ENCODE data around the gene GOLIM4. TPM values are rescaled to one million over a fixed set of nuclear protein-coding genes. Genes with fewer than 3 reads are reported as not detected.
"Not testable (repeated sequence)": the region's sequence is repeated elsewhere in the genome, so short reads cannot be mapped to it uniquely, and the experiment has no call there.

The GOLIM4 gene
- total and polyA plus RNA-seq, 7 experiments from 2014 or later = 0.43 to 5.5 (median 1.0) TPM; not detected in 2

- Mint-ChIP-seq H3K27ac (no peak overlapping the region), H3K9me3 (peaks cover 0 to 9% (median under 1%) of the 10 kb centered on the region in 11 donors), H3K4me3 (no peak overlapping the region), H3K4me1 (peaks cover 0 to 12% (median 0%) of the 10 kb centered on the region in 7 donors), H3K27me3 (peaks cover 0 to 12% (median 3%) of the 10 kb centered on the region in 5 donors), H3K36me3 (no peaks in the 10 kb centered on the region)
- Histone ChIP-seq H3K27ac (ENCODE audit: low read depth, low read length) (no peak overlapping the region), H3K27me3 (ENCODE audit: control insufficient read depth in 2 of 2, insufficient read depth in 2 of 2, low read length in 2 of 2) (no peaks in the 10 kb centered on the region), H3K36me3 (ENCODE audit: control insufficient read depth in 2 of 3, insufficient read depth in 3 of 3, low read length in 3 of 3) (no peaks in the 10 kb centered on the region), H3K9me3 (ENCODE audit: control insufficient read depth in 2 of 3, low read length in 3 of 3) (no peaks in the 10 kb centered on the region), H3K4me1 (ENCODE audit: control insufficient read depth in 2 of 2, insufficient read depth in 2 of 2, low read length in 2 of 2) (no peaks in the 10 kb centered on the region), H3K4me3 (ENCODE audit: low read length) (no peak overlapping the region)
- ATAC-seq (no peak), DNase-seq (no peak)
- intact Hi-C loops (cut with micrococcal nuclease) = loop anchor here in 1 of 2 donors (5.0 kb wide), 1 partner anchor 37 kb away; the partner anchor contains the start of gene GOLIM4
- CTCF ChIA-PET = no interaction called here
- POLR2A ChIA-PET = no interaction called here
Measured at GRCh38 chr3:168060317-168060716, 35.4 kb downstream of the GOLIM4 start.

- H3K9me3 ChIP-seq (ENCODE audit: control insufficient read depth in 2 of 3, low read length in 3 of 3) = no peaks in the 10 kb centered on the region
- H3K27ac ChIP-seq (ENCODE audit: low read depth, low read length) = no peak overlapping the region
- no peaks in the 10 kb centered on the region for H3K27me3 ChIP-seq (ENCODE audit: control insufficient read depth in 2 of 2, insufficient read depth in 2 of 2, low read length in 2 of 2)
- intact Hi-C loops (cut with micrococcal nuclease) = no loop called here
- H3K4me1 ChIP-seq (ENCODE audit: control insufficient read depth in 2 of 2, insufficient read depth in 2 of 2, low read length in 2 of 2) = no peaks in the 10 kb centered on the region
- no peak for ATAC-seq
- H3K9me3 Mint-ChIP-seq = peaks cover 0 to 15% (median 2%) of the 10 kb centered on the region in 11 donors
- no peak overlapping the region for H3K4me3 Mint-ChIP-seq
- H3K36me3 Mint-ChIP-seq = no peaks in the 10 kb centered on the region
- peaks cover 0 to 19% (median 3%) of the 10 kb centered on the region in 5 donors for H3K27me3 Mint-ChIP-seq
- POLR2A ChIA-PET = no interaction called here
- H3K27ac Mint-ChIP-seq = no peak overlapping the region
- no peak overlapping the region for H3K4me3 ChIP-seq (ENCODE audit: low read length)
- no peak for DNase-seq
- peaks cover 0 to 12% (median 0%) of the 10 kb centered on the region in 7 donors for H3K4me1 Mint-ChIP-seq
- CTCF ChIA-PET = no interaction called here
- H3K36me3 ChIP-seq (ENCODE audit: control insufficient read depth in 2 of 3, insufficient read depth in 3 of 3, low read length in 3 of 3) = no peaks in the 10 kb centered on the region
Measured at GRCh38 chr3:168058481-168058880, 37.2 kb downstream of the GOLIM4 start.

- H3K27ac Mint-ChIP-seq; POLR2A ChIA-PET; CTCF ChIA-PET; H3K4me3 Mint-ChIP-seq; H3K36me3 ChIP-seq (ENCODE audit: control insufficient read depth in 2 of 3, insufficient read depth in 3 of 3, low read length in 3 of 3); H3K9me3 ChIP-seq (ENCODE audit: control insufficient read depth in 2 of 3, low read length in 3 of 3); H3K4me1 ChIP-seq (ENCODE audit: control insufficient read depth in 2 of 2, insufficient read depth in 2 of 2, low read length in 2 of 2); ATAC-seq; H3K27me3 ChIP-seq (ENCODE audit: control insufficient read depth in 2 of 2, insufficient read depth in 2 of 2, low read length in 2 of 2); H3K4me3 ChIP-seq (ENCODE audit: low read length); intact Hi-C loops (cut with micrococcal nuclease); H3K4me1 Mint-ChIP-seq; DNase-seq; H3K27ac ChIP-seq (ENCODE audit: low read depth, low read length); H3K36me3 Mint-ChIP-seq: not testable (repeated sequence)
- Mint-ChIP-seq H3K9me3 (peaks cover 0 to 15% (median 2%) of the 10 kb centered on the region in 11 donors), H3K27me3 (peaks cover 0 to 17% (median 4%) of the 10 kb centered on the region in 5 donors)
Measured at GRCh38 chr3:168056398-168057230, 39.1 kb downstream of the GOLIM4 start.

GRCh38 chr3:168054447-168054846 lies 41.3 kb downstream of the GOLIM4 start:
- H3K27ac ChIP-seq (ENCODE audit: low read depth, low read length) = no peak overlapping the region
- H3K36me3 ChIP-seq (ENCODE audit: control insufficient read depth in 2 of 3, insufficient read depth in 3 of 3, low read length in 3 of 3) = no peaks in the 10 kb centered on the region
- intact Hi-C loops (cut with micrococcal nuclease) = no loop called here
- no peaks in the 10 kb centered on the region for H3K4me1 ChIP-seq (ENCODE audit: control insufficient read depth in 2 of 2, insufficient read depth in 2 of 2, low read length in 2 of 2)
- Mint-ChIP-seq H3K27ac (no peak overlapping the region), H3K4me3 (no peak overlapping the region), H3K36me3 (no peaks in the 10 kb centered on the region), H3K4me1 (peaks cover 0 to 2% (median 0%) of the 10 kb centered on the region in 7 donors), H3K27me3 (peaks cover 0 to 16% (median 3%) of the 10 kb centered on the region in 5 donors), H3K9me3 (peaks cover 0 to 15% (median 2%) of the 10 kb centered on the region in 11 donors)
- no peaks in the 10 kb centered on the region for H3K9me3 ChIP-seq (ENCODE audit: control insufficient read depth in 2 of 3, low read length in 3 of 3)
- DNase-seq = no peak
- no peak overlapping the region for H3K4me3 ChIP-seq (ENCODE audit: low read length)
- CTCF ChIA-PET = no interaction called here
- no peak for ATAC-seq
- no peaks in the 10 kb centered on the region for H3K27me3 ChIP-seq (ENCODE audit: control insufficient read depth in 2 of 2, insufficient read depth in 2 of 2, low read length in 2 of 2)
- POLR2A ChIA-PET = no interaction called here

- no peaks in the 10 kb centered on the region for H3K9me3 ChIP-seq (ENCODE audit: control insufficient read depth in 2 of 3, low read length in 3 of 3)
- Mint-ChIP-seq H3K27ac (no peak overlapping the region), H3K27me3 (peaks cover 0 to 16% (median 3%) of the 10 kb centered on the region in 5 donors), H3K9me3 (peaks cover 0 to 15% (median 2%) of the 10 kb centered on the region in 11 donors), H3K4me1 (peaks cover 0 to 2% (median 0%) of the 10 kb centered on the region in 7 donors), H3K36me3 (no peaks in the 10 kb centered on the region), H3K4me3 (no peak overlapping the region)
- no peaks in the 10 kb centered on the region for H3K27me3 ChIP-seq (ENCODE audit: control insufficient read depth in 2 of 2, insufficient read depth in 2 of 2, low read length in 2 of 2)
- ATAC-seq (no peak), DNase-seq (no peak)
- ChIA-PET POLR2A (no interaction called here), CTCF (no interaction called here)
- H3K4me3 ChIP-seq (ENCODE audit: low read length) = no peak overlapping the region
- intact Hi-C loops (cut with micrococcal nuclease) = no loop called here
- H3K36me3 ChIP-seq (ENCODE audit: control insufficient read depth in 2 of 3, insufficient read depth in 3 of 3, low read length in 3 of 3) = no peaks in the 10 kb centered on the region
- H3K4me1 ChIP-seq (ENCODE audit: control insufficient read depth in 2 of 2, insufficient read depth in 2 of 2, low read length in 2 of 2) = no peaks in the 10 kb centered on the region
- H3K27ac ChIP-seq (ENCODE audit: low read depth, low read length) = no peak overlapping the region
Measured at GRCh38 chr3:168053115-168053514, 42.6 kb downstream of the GOLIM4 start.

GRCh38 chr3:168052515-168052914 lies 43.2 kb downstream of the GOLIM4 start:
- H3K4me1 ChIP-seq (ENCODE audit: control insufficient read depth in 2 of 2, insufficient read depth in 2 of 2, low read length in 2 of 2) = no peaks in the 10 kb centered on the region
- no peaks in the 10 kb centered on the region for H3K9me3 ChIP-seq (ENCODE audit: control insufficient read depth in 2 of 3, low read length in 3 of 3)
- no peak overlapping the region for H3K4me3 ChIP-seq (ENCODE audit: low read length)
- Mint-ChIP-seq H3K36me3 (no peaks in the 10 kb centered on the region), H3K4me1 (peaks cover 0 to 2% (median 0%) of the 10 kb centered on the region in 7 donors), H3K27me3 (peaks cover 0 to 16% (median 3%) of the 10 kb centered on the region in 5 donors), H3K4me3 (no peak overlapping the region), H3K27ac (no peak overlapping the region), H3K9me3 (peaks cover 0 to 15% (median 2%) of the 10 kb centered on the region in 11 donors)
- CTCF ChIA-PET = no interaction called here
- no peak for ATAC-seq
- POLR2A ChIA-PET = no interaction called here
- intact Hi-C loops (cut with micrococcal nuclease) = no loop called here
- H3K27ac ChIP-seq (ENCODE audit: low read depth, low read length) = no peak overlapping the region
- H3K27me3 ChIP-seq (ENCODE audit: control insufficient read depth in 2 of 2, insufficient read depth in 2 of 2, low read length in 2 of 2) = no peaks in the 10 kb centered on the region
- no peak for DNase-seq
- no peaks in the 10 kb centered on the region for H3K36me3 ChIP-seq (ENCODE audit: control insufficient read depth in 2 of 3, insufficient read depth in 3 of 3, low read length in 3 of 3)

Measured in naive thymus-derived CD4-positive, alpha-beta T cell (primary cell).